ENCODE measurements around the gene ENPP3. TPM values are rescaled to one million over a fixed set of nuclear protein-coding genes. Genes with fewer than 3 reads are reported as not detected.

The ENPP3 gene
- total RNA-seq, 1 donor from 2014 or later = not detected

DNA sequence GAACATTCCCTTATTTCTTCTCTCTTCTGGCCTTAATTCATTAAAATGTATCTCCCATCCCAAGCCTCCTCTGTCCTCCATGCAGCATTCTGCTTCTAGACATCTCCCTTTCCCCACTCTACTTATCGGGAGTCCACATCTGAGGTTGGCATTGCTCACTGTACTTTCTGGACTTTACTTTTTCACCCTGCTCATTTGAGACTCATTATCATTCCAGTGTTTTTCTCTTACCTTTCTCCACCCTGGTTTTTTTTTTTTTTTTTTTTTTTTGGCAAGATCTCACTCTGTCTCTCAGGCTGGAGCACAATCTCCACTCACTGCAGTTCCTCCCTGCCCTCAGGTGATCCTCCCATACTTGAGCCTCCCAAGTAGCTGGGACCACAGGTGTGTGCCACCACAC, 4.5 kb downstream of the ENPP3 start:
- no peak for ATAC-seq
- no peak for DNase-seq
- intact Hi-C loops (cut with micrococcal nuclease) = no loop called here

DNA sequence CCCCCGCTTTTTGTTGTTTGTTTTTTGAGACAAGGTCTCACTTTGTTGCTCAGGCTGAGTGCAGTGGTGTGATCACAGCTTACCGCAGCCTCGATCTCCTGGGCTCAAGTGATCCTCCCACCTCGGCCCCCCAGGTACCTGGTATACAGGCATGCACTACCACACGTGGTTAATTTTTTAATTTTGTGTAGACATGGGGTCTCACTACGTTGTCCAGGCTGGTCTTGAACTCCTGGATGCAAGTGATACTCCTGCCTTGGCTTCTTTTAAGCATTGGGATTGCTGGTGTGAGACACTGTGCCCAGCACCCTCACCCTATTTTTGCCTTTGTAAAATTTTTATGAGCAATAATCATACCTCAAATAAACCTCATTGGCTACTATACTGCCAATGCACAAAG, 5.5 kb downstream of the ENPP3 start:
- no peak for DNase-seq
- intact Hi-C loops (cut with micrococcal nuclease) = no loop called here
- no peak for ATAC-seq

DNA sequence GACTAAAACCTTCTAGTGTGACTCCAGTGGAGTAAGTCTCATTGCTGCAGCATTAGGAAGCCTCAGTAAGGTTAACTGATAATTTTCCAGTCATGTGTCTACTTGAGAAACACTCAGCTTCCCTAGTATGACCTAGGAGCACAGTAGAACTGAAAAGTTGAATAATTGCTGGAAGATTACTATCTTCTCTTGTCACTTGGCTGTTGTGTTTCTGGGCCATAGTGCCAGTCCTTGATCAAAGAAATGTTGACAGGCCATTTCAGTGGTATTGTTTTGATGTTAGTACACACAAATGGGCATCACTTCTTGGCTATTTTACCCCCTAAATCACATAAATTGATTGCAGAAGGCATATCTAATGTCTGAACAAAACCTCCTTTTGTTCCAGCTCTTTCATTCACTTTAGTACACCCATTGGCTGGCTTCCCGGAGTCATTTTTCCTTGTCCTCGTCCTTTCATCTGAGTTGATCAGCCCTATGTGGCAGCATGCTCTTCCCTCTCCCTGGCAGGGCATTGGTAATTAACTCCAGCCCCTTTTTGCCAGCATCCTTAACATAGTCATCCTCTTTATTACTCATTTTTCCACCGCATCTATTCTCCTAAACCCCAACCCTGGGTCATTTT, 6.0 kb downstream of the ENPP3 start:
- ATAC-seq (no peak), DNase-seq (no peak)
- intact Hi-C loops (cut with micrococcal nuclease) = no loop called here

DNA sequence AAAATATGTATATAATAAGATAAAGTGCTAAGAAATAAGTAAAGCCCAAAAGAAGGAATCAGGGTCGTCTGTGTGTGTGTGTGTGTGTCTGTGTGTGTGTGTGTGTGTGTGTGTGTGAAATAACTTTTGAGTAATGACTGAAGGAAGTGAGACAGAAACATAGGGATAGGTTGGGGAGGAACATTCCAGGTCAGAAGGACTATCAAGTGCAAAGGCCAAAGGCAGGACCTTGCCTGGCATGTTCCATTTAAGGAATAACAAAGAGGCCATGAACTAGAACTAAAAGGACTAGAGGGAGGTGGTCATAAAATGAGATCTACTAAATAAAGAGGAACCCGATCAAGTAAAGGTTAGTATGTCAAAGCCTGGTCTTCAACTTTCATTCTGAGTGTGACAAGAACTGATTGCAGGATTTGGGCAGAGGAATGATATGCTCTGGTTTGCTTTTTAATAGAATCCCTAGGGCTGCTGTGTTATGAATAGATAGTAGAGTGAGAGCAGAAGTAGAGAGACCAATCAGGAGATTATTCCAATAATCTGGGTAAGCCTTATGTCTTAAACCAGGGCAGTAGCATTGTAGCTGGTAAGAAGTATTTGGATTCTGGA, 6.9 kb downstream of the ENPP3 start:
- no peak for DNase-seq
- intact Hi-C loops (cut with micrococcal nuclease) = no loop called here
- ATAC-seq = no peak

DNA sequence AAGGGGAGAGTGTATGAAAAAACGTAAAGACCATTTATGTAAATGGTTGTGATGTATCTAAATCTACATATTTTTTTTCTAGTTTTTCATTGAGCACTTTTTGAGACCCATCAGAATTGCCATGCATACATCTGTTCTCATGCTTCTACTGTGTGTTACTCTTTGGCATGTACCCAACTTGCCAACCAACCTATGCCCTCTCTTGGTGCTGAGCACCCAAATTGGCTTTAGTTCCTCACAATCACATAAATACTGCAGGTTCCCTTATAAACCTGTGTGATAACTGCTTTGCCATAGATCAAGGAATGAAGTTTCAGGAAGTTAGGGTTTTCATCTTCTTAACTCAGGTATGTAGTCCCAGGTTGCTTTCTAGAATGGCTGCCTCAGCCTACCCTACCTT, 7.8 kb downstream of the ENPP3 start:
- intact Hi-C loops (cut with micrococcal nuclease) = no loop called here
- ATAC-seq (no peak), DNase-seq (no peak)

DNA sequence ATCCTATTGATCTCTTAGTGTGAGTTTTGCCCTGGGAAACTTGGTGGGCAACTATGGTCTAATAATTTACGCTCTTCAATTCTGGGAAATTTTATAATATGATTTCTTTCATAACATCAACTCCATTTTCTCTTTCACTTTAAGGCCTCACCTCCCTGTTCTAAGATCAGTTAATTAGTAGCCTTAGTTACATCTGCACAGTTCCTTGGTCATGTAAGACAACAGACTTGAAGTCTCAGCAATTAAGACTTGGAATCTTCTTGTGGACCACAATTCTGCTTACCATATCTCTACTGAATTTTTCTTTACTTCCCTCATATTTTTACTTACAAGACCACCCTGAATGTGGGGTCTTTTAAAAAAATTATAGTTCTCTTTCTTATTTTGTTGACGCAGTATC, 8.7 kb downstream of the ENPP3 start:
- ATAC-seq (no peak), DNase-seq (no peak)
- intact Hi-C loops (cut with micrococcal nuclease) = no loop called here

DNA sequence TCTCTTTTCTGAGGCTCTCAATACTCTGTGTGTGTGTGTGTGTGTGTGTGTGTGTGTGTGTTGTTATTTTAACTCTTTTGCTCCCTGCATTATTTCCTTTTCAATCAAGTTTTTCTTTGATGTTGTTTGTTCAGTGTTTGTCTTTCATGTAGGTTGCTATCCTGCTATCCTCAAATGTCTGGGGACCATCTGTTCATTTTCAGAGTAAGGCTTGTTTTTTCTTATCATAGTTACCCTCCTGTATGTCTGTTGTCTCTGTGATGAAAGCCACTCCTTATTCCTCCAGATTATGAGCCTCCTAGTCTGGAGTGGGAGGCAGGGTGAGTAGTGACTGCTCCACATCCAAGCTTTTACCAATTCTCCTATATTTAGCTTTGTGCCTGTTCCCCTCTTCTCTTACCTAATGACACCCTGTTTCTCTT, 9.2 kb downstream of the ENPP3 start:
- ATAC-seq (no peak), DNase-seq (no peak)
- intact Hi-C loops (cut with micrococcal nuclease) = no loop called here

DNA sequence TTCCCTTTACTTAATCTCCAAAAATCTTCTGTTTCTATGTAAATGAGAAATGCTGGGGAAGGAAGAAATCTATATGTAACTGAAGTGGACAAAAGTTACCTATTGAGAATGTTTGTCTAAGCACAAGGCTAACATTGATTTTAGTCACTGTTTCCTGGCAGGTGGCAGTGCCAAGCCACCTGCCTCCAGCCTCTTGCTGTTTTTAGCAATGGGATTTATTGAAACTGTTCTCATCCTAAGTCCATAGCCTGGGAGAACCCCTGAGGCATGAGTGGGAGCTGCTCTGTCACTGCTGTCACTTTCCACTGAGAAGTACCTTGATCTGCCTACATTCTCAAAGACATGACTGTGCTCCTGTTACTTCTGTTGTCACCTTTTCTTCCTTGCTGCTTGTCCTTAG, 14.7 kb downstream of the ENPP3 start:
- ATAC-seq = no peak
- intact Hi-C loops (cut with micrococcal nuclease) = no loop called here
- no peak for DNase-seq

DNA sequence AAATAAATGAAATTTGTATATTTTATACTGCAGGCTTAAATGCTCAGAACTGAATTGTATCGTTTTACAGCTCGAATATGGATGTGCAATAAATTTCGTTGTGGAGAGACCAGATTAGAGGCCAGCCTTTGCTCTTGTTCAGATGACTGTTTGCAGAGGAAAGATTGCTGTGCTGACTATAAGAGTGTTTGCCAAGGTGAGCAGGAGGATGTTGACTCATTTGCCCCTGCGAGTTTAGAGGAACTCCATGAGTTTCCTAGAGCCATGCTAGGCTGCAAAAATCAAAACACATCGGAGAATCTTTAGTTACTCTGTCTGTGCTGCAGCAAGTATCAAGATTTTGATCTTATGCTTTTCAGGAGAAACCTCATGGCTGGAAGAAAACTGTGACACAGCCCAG, 15.4 kb downstream of the ENPP3 start:
- DNase-seq = no peak
- no peak for ATAC-seq
- intact Hi-C loops (cut with micrococcal nuclease) = no loop called here

DNA sequence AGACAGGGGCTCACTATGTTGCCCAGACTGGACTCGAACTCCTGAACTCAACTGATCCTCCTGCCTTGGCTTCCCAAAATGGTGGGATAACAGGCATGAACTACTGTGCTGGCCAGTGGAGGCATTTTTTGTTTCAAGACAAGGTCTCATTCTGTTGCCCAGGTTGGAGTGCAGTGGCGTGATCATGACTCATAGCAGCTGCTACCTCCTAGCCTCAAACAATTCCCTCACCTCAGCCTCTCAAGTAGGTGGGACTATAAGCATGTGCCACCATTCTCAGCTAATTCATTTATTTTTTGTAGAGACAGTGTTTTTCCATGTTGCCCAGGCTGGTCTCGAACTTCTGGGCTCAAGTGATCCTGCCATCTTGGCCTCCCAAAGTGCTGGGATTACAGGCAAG, 17.2 kb downstream of the ENPP3 start:
- ATAC-seq (no peak), DNase-seq (no peak)
- intact Hi-C loops (cut with micrococcal nuclease) = no loop called here

DNA sequence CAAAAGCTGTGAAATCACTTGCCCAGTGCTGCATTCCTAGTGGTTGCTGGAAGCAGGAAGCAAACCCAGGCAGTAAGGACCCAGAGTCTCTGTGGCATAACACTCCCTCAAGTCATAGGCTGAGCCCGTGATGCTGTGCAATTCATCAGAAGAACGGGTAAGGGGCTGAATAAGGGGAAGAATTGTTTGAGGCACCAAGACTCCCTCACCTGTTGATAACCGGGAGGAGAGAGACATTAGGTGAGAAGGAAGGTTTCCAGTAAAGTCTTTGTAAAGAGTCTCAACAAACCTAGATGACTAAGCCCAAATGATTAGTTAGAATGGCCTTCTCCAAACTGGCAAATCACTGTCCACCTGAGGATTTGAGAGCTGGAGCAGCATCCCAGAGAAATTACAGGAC, 18.3 kb downstream of the ENPP3 start:
- ATAC-seq = no peak
- no peak for DNase-seq
- intact Hi-C loops (cut with micrococcal nuclease) = no loop called here

DNA sequence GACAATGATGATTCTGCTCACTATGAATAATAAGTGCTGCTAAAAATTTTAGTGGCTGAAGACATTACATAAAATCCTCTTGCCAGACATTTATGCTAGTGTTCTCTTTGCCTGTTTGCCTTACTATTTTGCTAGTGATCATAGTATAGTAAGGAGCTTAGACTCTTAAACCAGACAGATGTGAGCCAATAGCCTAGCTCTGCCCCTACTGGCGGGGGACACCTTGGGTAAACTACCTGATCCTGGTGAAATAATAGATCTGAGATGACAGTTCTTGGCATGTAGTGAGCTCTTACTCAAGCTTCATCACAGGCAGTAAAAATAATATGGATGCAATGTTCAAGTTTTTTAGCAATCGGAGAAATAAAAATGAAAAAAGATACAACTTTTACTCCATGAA, 18.8 kb downstream of the ENPP3 start:
- no peak for ATAC-seq
- intact Hi-C loops (cut with micrococcal nuclease) = no loop called here
- no peak for DNase-seq

DNA sequence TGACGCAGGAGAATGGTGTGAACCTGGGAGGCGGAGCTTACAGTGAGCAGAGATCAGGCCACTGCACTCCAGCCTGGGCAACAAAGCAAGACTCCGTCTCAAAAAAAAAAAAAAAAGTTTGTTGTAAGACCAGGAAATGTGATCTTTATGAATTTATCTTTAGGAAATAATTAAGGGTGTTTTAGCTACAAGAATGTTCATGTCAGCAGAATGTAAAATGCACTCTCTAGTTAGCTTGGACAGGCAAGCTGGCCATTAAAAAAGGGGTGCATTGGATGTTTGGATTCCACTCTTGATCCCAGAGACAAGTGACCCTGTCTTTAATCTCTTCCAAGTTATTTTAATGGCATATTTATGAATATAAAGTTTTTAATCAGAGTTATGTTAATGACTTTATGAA, 19.6 kb downstream of the ENPP3 start:
- intact Hi-C loops (cut with micrococcal nuclease) = no loop called here
- no peak for DNase-seq
- no peak for ATAC-seq

DNA sequence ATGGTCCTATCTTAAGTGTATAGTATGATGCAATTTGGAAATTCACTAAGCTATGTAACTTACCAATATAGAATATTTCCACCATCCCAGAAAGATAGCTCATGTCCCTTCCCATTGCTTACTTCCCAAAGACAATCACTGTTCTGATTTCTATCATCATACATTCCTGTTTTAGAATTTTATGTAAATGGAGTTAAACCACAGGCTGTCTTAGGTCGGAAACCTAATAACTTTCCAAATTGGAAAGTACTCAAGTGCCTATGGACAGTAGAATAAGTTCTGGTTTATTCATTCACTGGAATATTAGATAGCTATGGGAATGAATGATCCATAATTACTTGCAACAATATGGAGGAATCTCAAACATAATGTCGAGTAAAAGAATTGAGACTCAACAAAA, 20.1 kb downstream of the ENPP3 start:
- ATAC-seq (no peak), DNase-seq (no peak)
- intact Hi-C loops (cut with micrococcal nuclease) = no loop called here

DNA sequence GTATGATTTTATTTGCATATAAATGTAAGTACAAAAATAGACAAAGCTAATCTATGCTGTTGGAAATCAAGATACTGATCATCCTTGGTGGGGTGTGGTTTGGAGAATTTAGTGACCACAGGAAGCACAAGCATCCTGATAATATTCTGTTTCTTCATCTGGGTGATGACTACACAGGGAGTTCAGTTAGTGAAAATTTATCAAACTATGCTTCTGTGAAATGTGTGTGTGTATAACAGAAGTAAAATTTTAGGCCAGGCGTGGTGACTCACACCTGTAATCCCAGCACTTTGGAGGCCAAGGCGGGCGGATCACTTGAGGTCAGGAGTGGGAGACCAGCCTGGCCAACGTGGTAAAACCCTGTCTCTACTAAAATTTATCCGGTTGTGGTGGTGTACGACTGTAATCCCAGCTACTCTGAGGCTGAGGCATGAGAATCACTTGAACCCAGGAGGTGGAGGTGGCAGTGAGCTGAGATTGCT, 20.6 kb downstream of the ENPP3 start:
- DNase-seq (no peak), ATAC-seq (no peak)
- intact Hi-C loops (cut with micrococcal nuclease) = no loop called here

DNA sequence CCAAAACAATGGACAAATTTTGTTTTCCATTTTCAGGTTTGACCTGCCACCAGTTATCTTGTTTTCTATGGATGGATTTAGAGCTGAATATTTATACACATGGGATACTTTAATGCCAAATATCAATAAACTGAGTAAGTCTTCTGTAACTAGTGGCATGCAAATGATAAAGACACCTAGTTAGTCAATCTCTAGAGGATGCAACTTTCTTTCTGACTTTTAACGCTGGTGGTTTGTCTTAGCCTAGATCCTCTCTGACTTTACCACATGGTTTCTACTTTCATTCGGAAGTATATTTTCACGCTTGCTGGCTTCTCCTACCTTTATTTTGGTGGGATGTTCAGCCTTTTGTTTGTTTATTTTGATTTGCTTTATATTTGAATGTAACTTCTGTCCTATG, 21.2 kb downstream of the ENPP3 start:
- ATAC-seq = no peak
- DNase-seq = no peak
- intact Hi-C loops (cut with micrococcal nuclease) = no loop called here

DNA sequence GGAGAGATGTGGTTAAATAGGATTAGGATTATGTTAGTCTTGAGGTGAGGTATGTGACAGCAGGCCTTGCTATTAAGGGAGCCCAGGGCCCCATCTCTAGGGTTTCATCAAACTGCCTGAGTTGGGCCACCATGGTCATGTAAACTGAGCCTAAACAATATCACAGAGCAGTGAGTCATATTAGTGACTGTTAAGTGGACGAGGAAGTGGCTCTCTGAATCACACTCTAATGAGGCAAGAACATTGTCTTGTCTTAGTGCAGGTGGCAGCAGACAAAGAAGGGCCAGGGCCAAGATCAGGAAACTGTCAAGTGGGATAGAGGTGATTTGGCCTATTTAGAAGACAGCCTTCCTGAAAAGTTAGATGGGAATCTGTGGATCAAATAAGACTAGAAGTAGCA, 23.1 kb downstream of the ENPP3 start:
- DNase-seq (no peak), ATAC-seq (no peak)
- intact Hi-C loops (cut with micrococcal nuclease) = no loop called here

DNA sequence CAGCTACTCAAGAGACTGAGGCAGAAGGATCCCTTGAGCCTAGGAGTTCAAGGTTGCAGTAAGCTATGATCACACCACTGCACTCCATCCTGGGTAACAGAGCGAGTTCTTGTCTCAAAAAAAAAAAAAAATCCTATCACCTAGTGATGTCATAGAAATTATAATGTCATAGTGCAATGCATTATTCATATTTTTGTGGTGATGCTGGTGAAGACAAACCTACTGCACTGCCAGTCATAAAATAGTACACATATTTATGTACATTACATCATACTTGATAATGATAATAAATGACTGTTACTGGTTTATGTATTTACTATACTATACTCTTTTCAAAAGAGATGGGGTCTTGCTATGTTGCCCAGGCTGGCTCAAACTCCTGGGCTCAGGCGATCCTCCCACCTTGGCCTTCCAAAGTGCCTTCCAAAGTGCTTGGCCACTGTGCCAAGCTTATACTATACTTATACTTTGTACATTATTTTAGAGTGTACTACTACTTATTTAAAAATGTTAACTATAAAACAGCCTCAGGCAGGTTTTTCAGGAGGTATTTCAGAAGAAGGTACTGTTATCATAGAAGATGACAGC, 26.6 kb downstream of the ENPP3 start:
- DNase-seq = no peak
- intact Hi-C loops (cut with micrococcal nuclease) = no loop called here
- ATAC-seq = no peak

DNA sequence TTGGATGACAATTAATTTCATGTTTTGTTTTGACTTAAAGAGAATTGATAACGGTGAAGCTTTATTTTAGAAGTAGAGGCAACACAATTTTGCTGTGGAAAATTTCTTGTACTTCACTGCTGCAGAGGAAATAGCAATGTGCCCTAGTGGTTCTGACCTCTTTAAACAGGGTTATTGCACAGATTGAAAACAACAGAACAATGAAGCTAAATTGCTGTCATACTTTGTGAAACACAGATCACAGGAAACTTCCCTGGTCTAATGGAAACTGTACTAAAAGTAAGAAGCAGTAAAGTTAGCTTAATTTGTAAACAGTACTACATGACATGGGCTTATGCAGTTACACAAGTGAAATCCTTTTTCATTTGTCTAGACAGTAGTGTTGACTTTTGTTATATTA, 32.8 kb downstream of the ENPP3 start:
- intact Hi-C loops (cut with micrococcal nuclease) = no loop called here
- no peak for ATAC-seq
- no peak for DNase-seq

DNA sequence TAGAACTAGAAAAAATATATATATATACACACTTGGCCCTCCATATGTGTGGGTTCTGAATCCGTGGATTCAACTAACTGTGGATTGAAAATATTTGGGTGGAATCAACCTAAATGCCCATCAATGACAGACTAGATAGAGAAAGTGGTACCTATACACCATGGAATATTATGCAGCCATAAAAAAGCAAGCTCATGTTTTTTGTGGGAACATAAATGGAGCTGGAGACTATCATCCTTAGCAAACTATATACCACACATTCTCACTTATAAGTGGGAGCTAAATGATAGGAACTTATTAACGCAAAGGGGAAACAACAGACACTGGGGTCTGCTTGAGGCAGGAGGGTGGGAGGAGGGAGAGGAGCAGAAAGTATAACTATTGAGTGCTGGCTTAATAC, 36.1 kb downstream of the ENPP3 start:
- no peak for DNase-seq

DNA sequence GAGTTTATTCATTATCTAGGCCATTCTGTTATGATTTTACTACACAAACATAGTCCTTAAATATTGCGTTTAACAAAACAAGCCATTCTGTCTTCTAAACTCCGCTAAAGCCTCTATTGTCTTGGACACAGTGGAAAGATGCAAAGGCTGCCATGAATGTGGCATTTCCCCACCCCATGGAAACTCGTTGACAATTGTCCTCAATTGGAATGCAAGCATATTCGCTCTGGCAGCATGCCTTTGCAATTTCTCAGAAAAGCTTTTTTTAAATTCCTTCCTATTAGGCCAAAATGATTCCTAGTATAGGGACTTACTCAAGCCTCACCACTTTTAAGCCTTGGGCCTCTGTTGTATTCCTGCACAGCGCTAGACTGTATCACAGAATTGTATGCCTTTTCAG, 41.3 kb downstream of the ENPP3 start:
- intact Hi-C loops (cut with micrococcal nuclease) = no loop called here
- no peak for ATAC-seq
- no peak for DNase-seq

More for the DNA sequence above, 36.1 kb downstream of the ENPP3 start:
- intact Hi-C loops (cut with micrococcal nuclease) = no loop called here
- no peak for ATAC-seq
